Keratinocyte (primary cell): ENCODE measurements around the gene COMMD2. TPM values are rescaled to one million over a fixed set of nuclear protein-coding genes. Genes with fewer than 3 reads are reported as not detected.

Source experiments
- DNase-seq: peaks from one replicate; pipeline ENCODE4 v3.0.0-alpha.2; 2011; ENCODE audit warnings: low read depth, missing footprints, low spot score
- FAIRE-seq: peaks from 2 replicates; lab custom pipeline; 2011; peaks lifted over from hg19 to GRCh38; lab: Jason Lieb, UNC
- H2AFZ ChIP-seq: 2 replicates; pipeline ENCODE4 v1.6.0; 2012; ENCODE audit warnings: low read length, control low read depth, inconsistent platforms; ENCODE audit not compliant: control insufficient read depth
- H3K27ac ChIP-seq: 2 replicates; pipeline ENCODE4 v1.5.1; 2011; ENCODE audit warnings: low read length; ENCODE audit not compliant: control insufficient read depth, insufficient read depth
- H3K27me3 ChIP-seq: 3 replicates; pipeline ENCODE4 v1.6.0; 2011; ENCODE audit warnings: low read length; ENCODE audit not compliant: control insufficient read depth, insufficient read depth; ENCODE audit errors: extremely low read depth
- H3K36me3 ChIP-seq, 2 experiments: 2 replicates in 1 of 2; 3 replicates in 1 of 2; pipeline ENCODE4 v1.5.1; 2011; ENCODE audit warnings: low read length in 2 of 2, mild to moderate bottlenecking in 1 of 2; ENCODE audit not compliant: control insufficient read depth in 2 of 2, insufficient read depth in 2 of 2; ENCODE audit errors: extremely low read depth in 1 of 2
- H3K4me1 ChIP-seq: 3 replicates; pipeline ENCODE4 v1.5.1; 2011; ENCODE audit warnings: low read length; ENCODE audit not compliant: control insufficient read depth, insufficient read depth; ENCODE audit errors: extremely low read depth
- H3K4me2 ChIP-seq: 3 replicates; pipeline ENCODE4 v1.6.0; 2011; ENCODE audit warnings: low read depth, low read length; ENCODE audit not compliant: control insufficient read depth, insufficient read depth; ENCODE audit errors: extremely low read depth
- H3K4me3 ChIP-seq, 3 experiments: fragments of 200-600 bp in 1 of 3; sonication (generic) in 1 of 3; 2 replicates in 2 of 3; 3 replicates in 1 of 3; pipeline ENCODE4 v1.5.1; 2011 to 2016; ENCODE audit warnings: low read length in 3 of 3, mild to moderate bottlenecking in 3 of 3, control low read depth in 2 of 3, inconsistent platforms in 1 of 3, low read depth in 1 of 3, mixed read lengths in 1 of 3, mixed run types in 1 of 3, moderate library complexity in 1 of 3; ENCODE audit not compliant: control insufficient read depth in 2 of 3, insufficient read depth in 2 of 3; ENCODE audit errors: extremely low read depth in 1 of 3
- H3K79me2 ChIP-seq: 2 replicates; pipeline ENCODE4 v1.6.0; 2012; ENCODE audit warnings: low read length; ENCODE audit not compliant: control insufficient read depth, insufficient read depth
- H3K9ac ChIP-seq: 3 replicates; pipeline ENCODE4 v1.6.0; 2011; ENCODE audit warnings: low read length; ENCODE audit not compliant: control insufficient read depth, insufficient read depth; ENCODE audit errors: extremely low read depth
- H3K9me1 ChIP-seq: 3 replicates; pipeline ENCODE4 v1.6.0; 2011; ENCODE audit warnings: low read length; ENCODE audit not compliant: control insufficient read depth, insufficient read depth; ENCODE audit errors: extremely low read depth
- H3K9me3 ChIP-seq: 2 replicates; pipeline ENCODE4 v1.5.1; 2012; ENCODE audit warnings: low read depth, low read length; ENCODE audit not compliant: control insufficient read depth
- H4K20me1 ChIP-seq: 3 replicates; pipeline ENCODE4 v1.6.0; 2011; ENCODE audit warnings: low read length; ENCODE audit not compliant: control insufficient read depth, insufficient read depth; ENCODE audit errors: extremely low read depth
- CTCF ChIP-seq, 3 experiments: IDR thresholded peaks in 1 of 3; conservative IDR thresholded peaks in 1 of 3; optimal IDR thresholded peaks in 1 of 3; 2 replicates in 2 of 3; 3 replicates in 1 of 3; pipeline versions ENCODE3 to v1.5.1; 2011; ENCODE audit warnings: low read length in 3 of 3, mild to moderate bottlenecking in 3 of 3, moderate library complexity in 2 of 3, control low read depth in 1 of 3, inconsistent platforms in 1 of 3; ENCODE audit not compliant: insufficient read depth in 2 of 3; ENCODE audit errors: extremely low read depth in 1 of 3
- EZH2 ChIP-seq: IDR thresholded peaks from one replicate; pipeline ENCODE4 v1.6.1; 2012; ENCODE audit warnings: inconsistent platforms, mild to moderate bottlenecking, low read length, moderate library complexity
- dilution Hi-C: fragments of 300-500 bp; cut with MboI; formaldehyde crosslinking; loops from one replicate; pipeline ENCODE4 v1.7.0; 2020; ENCODE audit warnings: low sequenced_read_pairs; ENCODE audit not compliant: extremely low pct_ligation_motif_present
- polyA plus RNA-seq, 5 experiments: library from polyadenylated mRNA; depleted of rRNA in 3 of 5; stranded (reverse) in 3 of 5; stranded (forward) in 1 of 5; unstranded in 1 of 5; fragments of >200 nt; gene quantifications; 1 replicate in 1 of 5; 2 replicates in 3 of 5; 3 replicates in 1 of 5; pipeline versions ENCODE4 v1.2.1 to v1.2.3, GENCODE V29; 2011 to 2012; ENCODE audit warnings: missing spikeins in 2 of 5, low read depth in 1 of 5, low replicate concordance in 1 of 5

COMMD2 gene
- polyA plus RNA-seq, 1 donor (not counting 4 experiments of a cell fraction or from before 2014, with no cell fraction given), result 51.0 TPM

- Histone ChIP-seq H3K79me2 (no peaks in the 10 kb centered on the region), H3K27ac (no peak overlapping the region), H3K9ac (no peak overlapping the region), H3K36me3 (no peaks in the 10 kb centered on the region), H2AFZ (peak overlapping the region; percentile 41), H3K4me1 (peaks cover 3% of the 10 kb centered on the region), H4K20me1 (no peaks in the 10 kb centered on the region), H3K9me1 (no peaks in the 10 kb centered on the region), H3K9me3 (no peaks in the 10 kb centered on the region), H3K4me2 (no peak overlapping the region), H3K27me3 (no peaks in the 10 kb centered on the region), H3K4me3 (no peak overlapping the region)
- peak; percentile 51 to 63 (median 59) for TF ChIP-seq CTCF (optimal IDR thresholded peaks at IDR 0.05 in 1 of 3, IDR thresholded peaks at IDR 0.05 in 1 of 3, conservative IDR thresholded peaks at IDR 0.05 in 1 of 3; ENCODE audit: extremely low read depth in 1 of 3, insufficient read depth in 2 of 3, low read length in 3 of 3)
- no peak for TF ChIP-seq EZH2
- DNase-seq (no peak), FAIRE-seq (peak; percentile 96)
- dilution Hi-C loops, result no loop called here
Observed at GRCh38 chr3:149717391-149718056, 34.8 kb downstream of the COMMD2 start.

- FAIRE-seq (no peak), DNase-seq (no peak)
- Histone ChIP-seq H3K4me3 (no peak overlapping the region), H3K27me3 (no peaks in the 10 kb centered on the region), H3K79me2 (no peaks in the 10 kb centered on the region), H3K9me3 (no peaks in the 10 kb centered on the region), H3K4me2 (no peak overlapping the region), H4K20me1 (no peaks in the 10 kb centered on the region), H3K4me1 (peaks cover 3% of the 10 kb centered on the region), H2AFZ (peak overlapping the region; percentile 41), H3K9me1 (no peaks in the 10 kb centered on the region), H3K36me3 (no peaks in the 10 kb centered on the region), H3K9ac (no peak overlapping the region), H3K27ac (no peak overlapping the region)
- dilution Hi-C loops, result no loop called here
- TF ChIP-seq CTCF (optimal IDR thresholded peaks at IDR 0.05 in 1 of 3, IDR thresholded peaks at IDR 0.05 in 1 of 3, conservative IDR thresholded peaks at IDR 0.05 in 1 of 3; ENCODE audit: extremely low read depth in 1 of 3, insufficient read depth in 2 of 3, low read length in 3 of 3) (no peak), EZH2 (no peak)
Observed at GRCh38 chr3:149716984-149717383, 35.3 kb downstream of the COMMD2 start.
